Activated CD8-positive, alpha-beta T cell treated with anti-CD3 and anti-CD28 coated beads, Interleukin-2, amount 10 ng/mL, durations not matched to agents 7 days and 5 days (primary cell): ENCODE data around the gene RGS9. TPM values are rescaled to one million over a fixed set of nuclear protein-coding genes. Genes with fewer than 3 reads are reported as not detected.
"Not testable (repeated sequence)": the region's sequence is repeated elsewhere in the genome, so short reads cannot be mapped to it uniquely, and the experiment has no call there.

Source experiments
- ATAC-seq: fragments of 150-1000 bp; cut with Tn5 transposase; one replicate; pipeline ENCODE4 v1.10.0; 2021; ENCODE audit warnings: moderate library complexity
- CTCF ChIA-PET: fragments of 350-600 bp; sonication (Branson Sonifier 250); formaldehyde crosslinking; loops from one replicate; lab custom pipeline; 2021; ENCODE audit warnings: antibody characterized with exemption; lab: Charles Lee
- POLR2A ChIA-PET: fragments of 350-600 bp; sonication (Branson Sonifier 250); formaldehyde crosslinking; loops from one replicate; lab custom pipeline; 2021; ENCODE audit warnings: antibody characterized with exemption; lab: Charles Lee
- DNase-seq: peaks from one replicate; pipeline ENCODE4 v3.0.0-alpha.2; 2020
- H3K27ac Mint-ChIP-seq: one replicate; pipeline ENCODE4 v1.8.0; 2021; ENCODE audit warnings: mild to moderate bottlenecking, mixed read lengths
- H3K27me3 Mint-ChIP-seq: one replicate; pipeline ENCODE4 v1.8.0; 2021; ENCODE audit warnings: low read depth, mixed read lengths
- H3K36me3 Mint-ChIP-seq: one replicate; pipeline ENCODE4 v1.8.0; 2021; ENCODE audit warnings: low read depth, mixed read lengths
- H3K4me1 Mint-ChIP-seq: one replicate; pipeline ENCODE4 v1.8.0; 2021; ENCODE audit warnings: low read depth, mixed read lengths
- H3K4me3 Mint-ChIP-seq: one replicate; pipeline ENCODE4 v1.8.0; 2021; ENCODE audit warnings: mild to moderate bottlenecking, mixed read lengths
- H3K9me3 Mint-ChIP-seq: one replicate; pipeline ENCODE4 v1.8.0; 2022; ENCODE audit warnings: mixed read lengths; ENCODE audit not compliant: insufficient read depth
- total RNA-seq, 2 experiments: library from RNA; stranded (reverse); gene quantifications; one replicate each; pipeline ENCODE4 v1.2.3, GENCODE V29; 2021

The RGS9 gene
- total RNA-seq, 2 experiments from 2014 or later, result 4.8 to 5.7 TPM

DNA sequence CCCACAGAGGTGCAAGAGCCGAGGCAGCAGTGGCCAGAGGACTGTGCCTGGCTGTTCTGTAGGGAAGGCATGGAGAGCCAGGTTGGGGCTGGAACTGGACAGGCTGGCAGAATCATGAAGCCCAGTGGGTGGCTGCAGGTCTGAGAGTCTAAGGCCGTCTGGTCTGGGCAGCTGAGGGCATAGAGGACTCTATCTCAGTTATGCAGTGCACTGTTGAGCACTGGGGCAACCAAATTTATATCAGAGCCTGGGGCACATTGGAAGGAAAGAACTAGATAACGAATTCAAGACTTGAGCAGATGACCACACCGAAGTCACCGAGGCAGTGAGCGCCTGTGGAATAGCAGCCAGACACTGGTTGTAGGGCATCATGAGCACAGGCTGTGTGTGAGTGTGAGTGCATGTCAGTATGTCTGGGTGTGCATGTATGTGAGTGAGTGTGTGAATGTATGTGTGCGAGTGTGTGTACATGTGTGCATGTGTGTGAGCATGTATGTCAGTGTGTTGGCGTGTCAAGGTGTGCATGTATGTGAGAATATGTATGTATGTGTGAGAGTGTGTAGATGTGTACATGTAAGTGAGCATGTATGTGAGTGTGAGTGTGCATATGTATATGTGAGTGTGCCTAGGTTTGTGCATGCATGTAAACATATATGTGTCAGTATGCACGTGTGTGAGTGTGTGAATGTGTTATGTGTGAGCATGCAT, 37.0 kb downstream of the RGS9 start:
- no peak for DNase-seq
- Mint-ChIP-seq H3K27me3 (no peaks in the 10 kb centered on the region), H3K9me3 (no peaks in the 10 kb centered on the region), H3K4me1 (peaks cover 36% of the 10 kb centered on the region), H3K27ac (no peak overlapping the region), H3K4me3 (no peak overlapping the region), H3K36me3 (peaks cover 8% of the 10 kb centered on the region)
- ChIA-PET CTCF (interaction anchor here (1.3 to 2.5 kb wide), 5 partner anchors 8 to 37 kb away, joined by 4 to 11 read pairs (median 8); partner anchors contain the start of gene RGS9), POLR2A (interaction anchor here (0.6 to 2.6 kb wide), 2 partner anchors 8 to 24 kb away, joined by 3 to 14 read pairs; no protein-coding TSS in a partner anchor)
- no peak for ATAC-seq

GRCh38 chr17:65174974-65175373, 37.8 kb downstream of the RGS9 start:
- ChIA-PET CTCF (no interaction called here), POLR2A (no interaction called here)
- Mint-ChIP-seq H3K9me3 (no peaks in the 10 kb centered on the region), H3K4me3 (no peak overlapping the region), H3K4me1 (peaks cover 44% of the 10 kb centered on the region), H3K36me3 (peaks cover 8% of the 10 kb centered on the region), H3K27me3 (no peaks in the 10 kb centered on the region), H3K27ac (no peak overlapping the region)
- DNase-seq, result no peak
- ATAC-seq, result no peak

DNA sequence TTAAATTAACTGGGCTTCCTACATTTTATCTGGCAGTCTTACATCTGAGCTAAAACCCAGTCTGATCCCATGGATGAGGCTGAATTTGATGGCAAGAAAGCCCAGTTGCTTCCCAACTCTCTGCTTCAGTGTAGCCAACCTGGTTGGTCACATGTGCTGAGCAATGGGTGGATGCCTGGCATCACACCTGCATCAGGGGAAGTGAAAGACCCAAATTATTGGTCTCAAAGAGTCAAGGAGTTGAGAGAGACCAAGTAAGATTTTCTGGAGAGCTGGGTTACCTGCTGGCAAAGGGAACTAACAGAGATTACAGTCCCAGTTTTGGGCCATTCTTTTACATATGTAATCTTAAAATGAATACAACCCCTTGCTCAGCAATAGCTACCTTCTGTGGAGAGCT, 38.8 kb downstream of the RGS9 start:
- Mint-ChIP-seq H3K9me3 (no peaks in the 10 kb centered on the region), H3K27me3 (no peaks in the 10 kb centered on the region), H3K4me1 (peaks cover 54% of the 10 kb centered on the region), H3K36me3 (peaks cover 8% of the 10 kb centered on the region), H3K27ac (no peak overlapping the region), H3K4me3 (no peak overlapping the region)
- POLR2A ChIA-PET, result no interaction called here
- CTCF ChIA-PET, result no interaction called here
- DNase-seq (no peak), ATAC-seq (no peak)

GRCh38 chr17:65176646-65177409, 39.7 kb downstream of the RGS9 start:
- DNase-seq, result no peak
- peaks cover 54% of the 10 kb centered on the region for H3K4me1 Mint-ChIP-seq
- ChIA-PET POLR2A (interaction anchor here (0.6 kb wide), 1 partner anchor 256 kb away, joined by 3 read pairs; no protein-coding TSS in a partner anchor), CTCF (interaction anchor here (1.7 to 1.8 kb wide), 2 partner anchors 8 to 40 kb away, joined by 4 to 10 read pairs; partner anchors contain the start of gene RGS9)
- H3K9me3 Mint-ChIP-seq, result no peaks in the 10 kb centered on the region
- no peak for ATAC-seq
- H3K27me3 Mint-ChIP-seq, result no peaks in the 10 kb centered on the region
- H3K4me3 Mint-ChIP-seq, result no peak overlapping the region
- H3K27ac Mint-ChIP-seq, result no peak overlapping the region
- H3K36me3 Mint-ChIP-seq, result peaks cover 8% of the 10 kb centered on the region

DNA sequence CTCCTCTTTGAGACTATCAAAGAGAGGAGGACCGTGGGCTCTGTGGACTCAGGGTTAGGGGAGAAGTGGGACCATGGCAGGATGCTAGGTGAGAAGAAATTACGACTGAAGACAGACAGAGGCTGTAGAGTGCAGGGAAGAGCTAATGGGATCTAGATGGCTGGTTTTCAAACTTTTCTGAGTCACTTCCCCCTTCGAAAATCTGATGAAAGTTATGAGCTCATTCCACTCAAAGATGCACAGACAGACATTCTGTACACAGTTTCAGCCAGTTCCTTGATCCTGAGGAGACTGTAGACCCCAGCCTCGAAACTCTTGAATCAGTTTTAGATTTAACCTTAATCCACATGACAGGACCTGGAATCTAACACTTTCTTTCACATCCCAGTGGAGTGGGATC, 40.7 kb downstream of the RGS9 start:
- ATAC-seq (no peak), DNase-seq (no peak)
- H3K36me3 Mint-ChIP-seq, result peaks cover 8% of the 10 kb centered on the region
- H3K9me3 Mint-ChIP-seq, result no peaks in the 10 kb centered on the region
- peak overlapping the region; percentile 43 for H3K27ac Mint-ChIP-seq
- peaks cover 61% of the 10 kb centered on the region for H3K4me1 Mint-ChIP-seq
- H3K27me3 Mint-ChIP-seq, result no peaks in the 10 kb centered on the region
- ChIA-PET POLR2A (no interaction called here), CTCF (interaction anchor here (1.0 to 2.4 kb wide), 5 partner anchors 9 to 210 kb away, joined by 3 to 10 read pairs (median 5); partner anchors contain the start of gene RGS9)
- H3K4me3 Mint-ChIP-seq, result no peak overlapping the region

DNA sequence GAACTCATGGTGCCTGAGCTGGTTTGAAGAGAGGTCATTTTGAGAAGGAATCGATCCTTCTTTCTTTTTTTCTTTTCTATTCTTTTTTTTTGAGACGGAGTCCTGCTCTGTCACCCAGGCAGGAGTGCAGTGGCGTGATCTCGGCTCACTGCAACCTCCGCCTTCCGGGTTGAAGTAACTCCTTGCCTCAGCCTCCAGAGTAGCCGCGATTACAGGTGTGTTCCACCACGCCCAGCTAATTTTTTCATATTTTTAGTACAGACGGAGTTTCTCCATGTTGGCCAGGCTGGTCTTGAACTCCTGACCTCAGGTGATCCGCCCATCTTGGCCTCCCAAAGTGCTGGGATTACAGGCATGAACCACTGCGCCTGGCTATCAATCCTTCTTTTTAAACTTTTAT, 43.1 kb downstream of the RGS9 start:
- peak overlapping the region; percentile 82 for H3K27ac Mint-ChIP-seq
- not testable (repeated sequence) for H3K36me3 Mint-ChIP-seq, H3K9me3 Mint-ChIP-seq, ATAC-seq, DNase-seq, H3K27me3 Mint-ChIP-seq
- CTCF ChIA-PET, result interaction anchor here (1.0 to 2.3 kb wide), 3 partner anchors 12 to 43 kb away, joined by 5 to 14 read pairs (median 6); partner anchors contain the start of gene RGS9
- peak overlapping the region; percentile 47 for H3K4me3 Mint-ChIP-seq
- POLR2A ChIA-PET, result interaction anchor here (3.3 kb wide), 1 partner anchor 195 kb away, joined by 10 read pairs; no protein-coding TSS in a partner anchor
- H3K4me1 Mint-ChIP-seq, result peaks cover 77% of the 10 kb centered on the region

- Mint-ChIP-seq H3K27ac (peak overlapping the region; percentile 82), H3K4me1 (peaks cover 75% of the 10 kb centered on the region)
- not testable (repeated sequence) for H3K36me3 Mint-ChIP-seq, DNase-seq, ATAC-seq, H3K9me3 Mint-ChIP-seq, H3K4me3 Mint-ChIP-seq, H3K27me3 Mint-ChIP-seq
- ChIA-PET POLR2A (interaction anchor here (0.8 to 3.3 kb wide), 5 partner anchors 8 to 206 kb away, joined by 3 to 14 read pairs (median 4); partner anchors contain the start of gene RGS9), CTCF (interaction anchor here (0.7 to 2.3 kb wide), 5 partner anchors 11 to 47 kb away, joined by 3 to 14 read pairs (median 5); partner anchors contain the start of gene RGS9)
These were observed 43.6 kb downstream of the RGS9 start for GRCh38 chr17:65180752-65181236.

GRCh38 chr17:65181237-65182061, 44.3 kb downstream of the RGS9 start:
- Mint-ChIP-seq H3K36me3 (peaks cover 8% of the 10 kb centered on the region), H3K27ac (peak overlapping the region; percentile 82), H3K9me3 (no peaks in the 10 kb centered on the region), H3K4me1 (peaks cover 75% of the 10 kb centered on the region), H3K4me3 (no peak overlapping the region), H3K27me3 (no peaks in the 10 kb centered on the region)
- ChIA-PET CTCF (interaction anchor here (0.7 to 2.3 kb wide), 10 partner anchors 9 to 81 kb away, joined by 3 to 14 read pairs (median 4); partner anchors contain the start of gene RGS9), POLR2A (interaction anchor here (0.6 to 3.3 kb wide), 7 partner anchors 9 to 206 kb away, joined by 3 to 14 read pairs (median 3); partner anchors contain the start of gene RGS9)
- ATAC-seq (peak; percentile 18), DNase-seq (no peak)

GRCh38 chr17:65182233-65182632, 45.1 kb downstream of the RGS9 start:
- no peak for ATAC-seq
- Mint-ChIP-seq H3K9me3 (no peaks in the 10 kb centered on the region), H3K27ac (peak overlapping the region; percentile 82), H3K36me3 (peaks cover 7% of the 10 kb centered on the region), H3K4me3 (no peak overlapping the region), H3K4me1 (peaks cover 69% of the 10 kb centered on the region), H3K27me3 (no peaks in the 10 kb centered on the region)
- ChIA-PET POLR2A (interaction anchor here (0.6 to 2.1 kb wide), 3 partner anchors 10 to 162 kb away, joined by 3 to 14 read pairs (median 3); partner anchors contain the start of gene GNA13), CTCF (interaction anchor here (1.0 to 2.3 kb wide), 6 partner anchors 10 to 81 kb away, joined by 3 to 14 read pairs (median 5); partner anchors contain the start of gene RGS9)
- no peak for DNase-seq

- DNase-seq, result no peak
- H3K27me3 Mint-ChIP-seq, result no peaks in the 10 kb centered on the region
- no peak for ATAC-seq
- H3K9me3 Mint-ChIP-seq, result no peaks in the 10 kb centered on the region
- POLR2A ChIA-PET, result interaction anchor here (1.0 kb wide), 1 partner anchor 83 kb away, joined by 3 read pairs; no protein-coding TSS in a partner anchor
- peak overlapping the region; percentile 17 for H3K27ac Mint-ChIP-seq
- no peak overlapping the region for H3K4me3 Mint-ChIP-seq
- H3K36me3 Mint-ChIP-seq, result no peaks in the 10 kb centered on the region
- H3K4me1 Mint-ChIP-seq, result peaks cover 58% of the 10 kb centered on the region
- CTCF ChIA-PET, result interaction anchor here (1.2 kb wide), 1 partner anchor 15 kb away, joined by 3 read pairs; no protein-coding TSS in a partner anchor
These were observed 46.6 kb downstream of the RGS9 start for GRCh38 chr17:65183736-65184135.
